ENCODE results near the gene REM1. TPM values are rescaled to one million over a fixed set of nuclear protein-coding genes. Genes with fewer than 3 reads are reported as not detected.
"Not testable (repeated sequence)": the region's sequence is repeated elsewhere in the genome, so short reads cannot be mapped to it uniquely, and the experiment has no call there.

REM1 gene
- total RNA-seq, 1 donor from 2014 or later = 31.0 TPM

DNA sequence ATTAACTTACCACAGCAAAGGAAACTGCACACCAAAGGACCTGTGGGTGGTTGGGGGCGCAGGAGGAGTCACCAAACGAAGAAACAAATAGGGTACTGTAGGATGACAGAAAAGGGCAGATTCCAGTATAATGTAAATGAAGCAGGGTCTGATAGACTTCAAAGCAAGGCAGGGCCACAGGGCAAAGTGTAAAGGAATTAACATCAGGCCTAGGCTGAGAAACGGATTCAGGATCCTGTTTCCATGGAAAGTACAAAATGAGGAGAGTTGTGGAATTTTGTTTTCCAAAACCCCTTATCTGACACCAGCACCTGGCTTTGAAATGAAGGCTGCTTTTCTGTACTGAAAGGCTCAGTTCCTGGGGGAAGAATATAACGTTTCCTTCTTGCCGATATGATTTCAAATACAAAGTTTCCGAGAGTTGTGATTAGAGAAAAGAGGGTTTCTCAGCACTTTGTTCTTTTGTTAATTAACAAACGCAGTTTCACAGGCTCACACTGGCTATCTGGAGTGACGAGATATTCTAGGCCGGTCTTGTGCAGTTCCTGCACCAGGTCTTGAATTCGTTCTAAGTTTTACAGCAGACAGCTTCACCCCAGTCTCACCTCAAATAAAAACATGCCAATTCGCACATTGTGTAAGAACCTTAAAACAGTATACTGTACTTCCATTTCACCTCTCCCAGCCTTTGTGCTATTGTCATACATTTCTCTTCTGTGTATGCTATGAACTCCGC lies 28.8 kb upstream of the REM1 start:
- Histone ChIP-seq H3K27ac (no peak overlapping the region), H3K27me3 (no peaks in the 10 kb centered on the region), H3K36me3 (no peaks in the 10 kb centered on the region), H3K4me1 (no peaks in the 10 kb centered on the region), H3K4me3 (no peak overlapping the region), H3K9me3 (no peaks in the 10 kb centered on the region)
- intact Hi-C loops (cut with DNase I) = no loop called here
- TF ChIP-seq, protein P1, sequence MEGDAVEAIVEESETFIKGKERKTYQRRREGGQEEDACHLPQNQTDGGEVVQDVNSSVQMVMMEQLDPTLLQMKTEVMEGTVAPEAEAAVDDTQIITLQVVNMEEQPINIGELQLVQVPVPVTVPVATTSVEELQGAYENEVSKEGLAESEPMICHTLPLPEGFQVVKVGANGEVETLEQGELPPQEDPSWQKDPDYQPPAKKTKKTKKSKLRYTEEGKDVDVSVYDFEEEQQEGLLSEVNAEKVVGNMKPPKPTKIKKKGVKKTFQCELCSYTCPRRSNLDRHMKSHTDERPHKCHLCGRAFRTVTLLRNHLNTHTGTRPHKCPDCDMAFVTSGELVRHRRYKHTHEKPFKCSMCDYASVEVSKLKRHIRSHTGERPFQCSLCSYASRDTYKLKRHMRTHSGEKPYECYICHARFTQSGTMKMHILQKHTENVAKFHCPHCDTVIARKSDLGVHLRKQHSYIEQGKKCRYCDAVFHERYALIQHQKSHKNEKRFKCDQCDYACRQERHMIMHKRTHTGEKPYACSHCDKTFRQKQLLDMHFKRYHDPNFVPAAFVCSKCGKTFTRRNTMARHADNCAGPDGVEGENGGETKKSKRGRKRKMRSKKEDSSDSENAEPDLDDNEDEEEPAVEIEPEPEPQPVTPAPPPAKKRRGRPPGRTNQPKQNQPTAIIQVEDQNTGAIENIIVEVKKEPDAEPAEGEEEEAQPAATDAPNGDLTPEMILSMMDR (IDR thresholded peaks at IDR 0.05) = no peak
- DNase-seq (ENCODE audit: low spot score in 2 of 2) = no peak

DNA sequence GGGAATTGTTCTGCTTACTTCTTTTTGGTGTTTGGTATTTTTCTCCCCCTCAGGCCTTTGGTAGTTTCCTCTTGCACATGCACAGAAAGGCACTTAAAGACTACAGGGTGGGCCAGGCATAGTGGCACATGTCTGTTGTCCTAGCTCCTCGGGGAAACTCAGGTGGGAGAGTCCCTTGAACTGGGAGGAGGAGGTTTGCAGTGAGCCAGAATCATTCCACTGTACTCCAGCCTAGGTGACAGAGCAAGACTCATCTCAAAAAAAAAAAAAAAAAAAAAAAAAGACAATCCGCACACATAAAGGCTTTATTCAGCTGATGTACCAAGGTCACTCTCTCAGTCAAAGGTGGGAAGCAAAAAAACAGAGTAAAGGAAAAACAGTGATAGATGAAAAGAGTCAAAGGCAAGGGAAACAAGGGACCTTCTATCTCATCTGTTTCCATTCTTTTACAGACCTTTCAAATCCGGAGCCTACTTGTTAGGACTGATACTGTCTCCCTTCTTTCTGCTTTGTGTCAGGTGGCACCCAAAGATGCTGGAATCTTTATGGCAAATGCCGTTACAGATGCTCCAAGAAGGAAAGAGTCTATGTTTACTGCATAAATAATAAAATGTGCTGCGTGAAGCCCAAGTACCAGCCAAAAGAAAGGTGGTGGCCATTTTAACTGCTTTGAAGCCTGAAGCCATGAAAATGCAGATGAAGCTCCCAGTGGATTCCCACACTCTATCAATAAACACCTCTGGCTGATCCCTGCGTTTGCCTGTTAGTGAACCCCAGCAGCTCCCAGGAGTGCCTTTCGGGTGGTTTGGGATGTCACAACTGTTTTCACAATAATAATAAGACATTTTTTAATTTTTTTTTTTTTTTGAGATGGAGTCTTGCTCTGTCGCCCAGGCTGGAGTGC lies 25.3 kb upstream of the REM1 start:
- intact Hi-C loops (cut with DNase I) = no loop called here
- DNase-seq (ENCODE audit: low spot score in 2 of 2) = peak in 1 of 2 donors; percentile 1
- H3K36me3 ChIP-seq = no peaks in the 10 kb centered on the region
- H3K27me3 ChIP-seq = no peaks in the 10 kb centered on the region
- H3K9me3 ChIP-seq = no peaks in the 10 kb centered on the region
- TF ChIP-seq, protein P1 (IDR thresholded peaks at IDR 0.05) = no peak
- H3K27ac ChIP-seq = no peak overlapping the region
- peaks cover 0 to 8% of the 10 kb centered on the region in 2 donors for H3K4me1 ChIP-seq
- H3K4me3 ChIP-seq = no peak overlapping the region

DNA sequence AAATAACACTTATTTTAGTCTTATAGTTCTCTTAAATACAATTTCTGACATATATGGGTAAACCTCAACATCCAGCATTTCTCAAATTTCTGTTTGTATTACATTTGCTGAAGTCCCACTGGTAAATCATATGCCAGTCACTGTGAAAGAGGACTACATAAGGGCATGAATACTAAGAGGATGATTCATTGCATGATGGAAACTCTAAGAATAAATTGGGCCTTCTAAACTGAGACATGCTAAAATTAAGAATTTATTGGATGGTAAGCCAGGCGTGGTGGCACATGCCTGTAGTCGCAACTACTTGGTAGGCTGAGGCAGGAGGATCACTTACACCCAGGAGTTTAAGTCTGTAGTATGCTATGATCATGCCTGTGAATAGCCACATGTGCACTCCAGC lies 22.5 kb upstream of the REM1 start:
- intact Hi-C loops (cut with DNase I) = no loop called here
- Histone ChIP-seq H3K36me3 (no peaks in the 10 kb centered on the region), H3K27me3 (no peaks in the 10 kb centered on the region), H3K4me3 (no peak overlapping the region), H3K4me1 (peaks cover 0 to 8% of the 10 kb centered on the region in 2 donors), H3K27ac (peak overlapping the region; percentile 58 to 67), H3K9me3 (no peaks in the 10 kb centered on the region)
- no peak for DNase-seq (ENCODE audit: low spot score in 2 of 2)
- TF ChIP-seq, protein P1 (IDR thresholded peaks at IDR 0.05) = no peak

DNA sequence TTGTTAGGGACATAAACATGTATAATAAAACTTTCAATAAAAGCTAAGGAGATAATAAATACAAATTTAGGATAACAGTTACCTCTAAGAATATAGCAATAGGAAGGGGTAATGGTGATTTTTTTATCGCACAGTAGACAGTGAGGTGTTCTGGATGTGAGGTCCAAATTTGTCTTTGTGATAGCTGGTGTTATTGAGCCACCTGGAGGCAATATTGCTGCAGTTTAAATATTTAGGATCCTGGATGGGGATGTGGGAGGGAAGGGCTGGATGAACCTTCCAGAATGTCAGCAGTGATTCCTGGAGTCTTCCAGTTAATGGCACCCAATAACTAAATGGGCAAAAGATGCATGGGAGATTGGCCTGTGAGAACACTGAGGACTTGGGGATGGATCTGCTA lies 20.7 kb upstream of the REM1 start:
- H3K4me3 ChIP-seq = no peak overlapping the region
- TF ChIP-seq, protein P1 (IDR thresholded peaks at IDR 0.05) = no peak
- H3K27me3 ChIP-seq = no peaks in the 10 kb centered on the region
- peaks cover 0 to 8% of the 10 kb centered on the region in 2 donors for H3K4me1 ChIP-seq
- intact Hi-C loops (cut with DNase I) = no loop called here
- peak in 1 of 2 donors; percentile 8 for DNase-seq (ENCODE audit: low spot score in 2 of 2)
- no peak overlapping the region for H3K27ac ChIP-seq
- no peaks in the 10 kb centered on the region for H3K9me3 ChIP-seq
- H3K36me3 ChIP-seq = no peaks in the 10 kb centered on the region

DNA sequence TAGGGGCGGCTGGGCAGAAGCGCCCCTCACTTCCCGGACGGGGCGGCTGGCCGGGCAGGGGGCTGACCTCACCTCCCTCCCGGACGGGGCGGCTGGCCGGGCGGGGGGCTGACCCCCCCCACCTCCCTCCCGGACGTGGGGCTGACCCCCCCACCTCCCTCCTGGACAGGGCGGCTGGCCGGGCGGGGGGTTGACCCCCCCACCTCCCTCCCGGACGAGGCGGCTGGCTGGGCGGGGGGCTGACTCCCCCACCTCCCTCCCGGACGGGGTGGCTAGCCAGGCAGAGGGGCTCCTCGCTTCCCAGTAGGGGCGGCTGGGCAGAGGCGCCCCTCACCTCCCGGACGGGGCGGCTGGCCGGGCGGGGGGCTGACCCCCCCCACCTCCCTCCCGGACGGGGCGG lies 4.1 kb upstream of the REM1 start:
- H3K27ac ChIP-seq; H3K4me1 ChIP-seq; H3K4me3 ChIP-seq; H3K36me3 ChIP-seq; H3K27me3 ChIP-seq; H3K9me3 ChIP-seq; intact Hi-C loops (cut with DNase I): not testable (repeated sequence)
- DNase-seq (ENCODE audit: low spot score in 2 of 2) = peak in 1 of 2 donors; percentile 22

All from ascending aorta (tissue), 2 donors.